SIG-M5 treated with dmso at 0.1 percent for 504 hours (cell line): ENCODE results near the gene METTL23.
"Not testable (repeated sequence)": the region's sequence is repeated elsewhere in the genome, so short reads cannot be mapped to it uniquely, and the experiment has no call there.

Source experiments
- DNase-seq: peaks from one replicate; lab custom pipeline; 2025; ENCODE audit not compliant: unreplicated experiment; lab: John Stamatoyannopoulos, UW

METTL23 gene

GRCh38 chr17:76695059-76695831, 31.4 kb upstream of the METTL23 start:
- no peak for DNase-seq

DNA sequence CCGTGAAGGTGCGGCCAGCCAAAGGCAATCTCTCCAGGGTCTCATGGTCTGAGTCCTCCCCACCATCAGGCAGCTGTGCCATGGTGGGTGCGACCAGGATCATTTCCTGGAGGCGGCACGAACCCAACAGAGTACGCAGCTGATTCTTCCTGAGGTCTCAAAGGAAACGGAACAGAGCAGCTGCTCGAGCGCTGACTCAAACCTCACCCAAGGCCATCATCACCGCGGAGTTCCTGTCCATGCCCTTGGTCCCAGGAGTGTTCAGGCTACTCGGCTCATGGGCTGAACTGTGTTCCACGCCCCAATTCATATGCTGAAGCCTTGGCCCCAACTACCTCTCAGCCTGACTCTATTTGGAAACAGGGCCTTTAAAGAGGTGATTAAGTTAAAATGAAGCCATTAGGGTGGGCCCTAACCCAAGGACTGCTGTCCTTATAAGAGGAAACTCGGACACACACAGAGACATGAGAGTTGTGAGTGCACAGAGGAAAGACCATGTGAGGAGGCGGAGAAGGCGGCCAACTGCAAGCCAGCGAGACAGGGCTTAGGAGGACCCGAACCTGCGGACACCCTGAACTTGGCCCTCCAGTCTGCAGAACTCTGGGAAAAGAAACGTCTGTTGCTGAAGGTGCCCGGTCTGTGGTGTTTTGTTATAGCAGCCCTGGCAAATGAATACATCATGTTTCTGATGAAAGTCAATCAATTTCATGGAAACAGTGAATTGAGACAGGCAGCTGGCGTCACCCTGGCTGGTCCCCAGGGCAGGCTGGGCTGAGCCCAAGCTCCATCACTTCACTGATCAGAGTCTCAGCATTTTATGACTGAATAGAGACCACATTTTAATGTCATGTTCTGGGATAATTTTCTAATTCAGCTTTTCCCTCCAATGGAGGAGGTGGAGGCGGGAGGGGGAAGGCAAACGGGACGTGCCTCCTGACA, 29.6 kb upstream of the METTL23 start:
- DNase-seq = no peak

GRCh38 chr17:76697702-76698465, 28.8 kb upstream of the METTL23 start:
- DNase-seq = no peak

GRCh38 chr17:76698466-76698977, 28.1 kb upstream of the METTL23 start:
- DNase-seq = not testable (repeated sequence)

- DNase-seq = no peak
Measured at GRCh38 chr17:76700270-76700616, 26.4 kb upstream of the METTL23 start.

DNA sequence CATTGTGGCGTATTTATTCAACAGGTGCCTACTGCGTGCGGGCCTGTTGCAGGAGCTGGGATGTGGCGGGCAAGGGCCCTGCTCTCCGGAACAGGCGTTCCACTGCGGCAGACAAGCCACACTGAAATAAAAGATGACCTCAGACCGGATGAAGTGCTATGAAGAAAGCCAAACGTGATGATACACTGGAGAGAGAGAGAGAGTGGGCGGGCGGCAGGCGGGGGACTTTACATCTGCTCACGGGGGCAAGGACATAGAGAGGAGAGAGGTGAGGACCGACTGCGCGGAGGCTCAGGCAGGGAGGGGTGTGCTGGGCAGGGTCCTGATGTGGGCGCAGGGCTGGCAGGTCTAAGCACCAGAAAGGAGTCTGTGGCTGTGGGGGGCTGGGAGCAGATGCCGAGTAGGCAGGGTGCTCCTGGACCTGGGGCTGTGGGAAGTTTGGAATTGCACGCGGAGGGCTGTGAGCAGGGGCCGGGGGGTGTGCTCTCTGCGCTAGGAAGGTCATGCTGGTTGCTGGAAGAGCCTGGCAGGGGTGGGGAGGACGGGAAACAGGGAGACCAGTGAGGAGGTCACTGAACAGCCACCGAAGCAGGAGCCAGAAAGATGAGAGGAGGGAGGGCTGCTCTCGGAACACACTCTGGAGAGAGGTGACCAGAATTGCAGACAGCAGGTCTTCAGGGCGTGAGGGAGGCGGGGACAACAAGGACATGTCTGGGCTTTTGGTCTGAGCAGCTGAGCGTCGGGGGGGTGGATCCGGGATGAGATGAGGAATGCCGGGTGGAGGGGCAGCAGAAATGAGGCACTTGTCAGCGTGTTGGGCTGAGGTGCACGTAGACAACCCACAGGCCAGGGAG, 25.8 kb upstream of the METTL23 start:
- no peak for DNase-seq

DNA sequence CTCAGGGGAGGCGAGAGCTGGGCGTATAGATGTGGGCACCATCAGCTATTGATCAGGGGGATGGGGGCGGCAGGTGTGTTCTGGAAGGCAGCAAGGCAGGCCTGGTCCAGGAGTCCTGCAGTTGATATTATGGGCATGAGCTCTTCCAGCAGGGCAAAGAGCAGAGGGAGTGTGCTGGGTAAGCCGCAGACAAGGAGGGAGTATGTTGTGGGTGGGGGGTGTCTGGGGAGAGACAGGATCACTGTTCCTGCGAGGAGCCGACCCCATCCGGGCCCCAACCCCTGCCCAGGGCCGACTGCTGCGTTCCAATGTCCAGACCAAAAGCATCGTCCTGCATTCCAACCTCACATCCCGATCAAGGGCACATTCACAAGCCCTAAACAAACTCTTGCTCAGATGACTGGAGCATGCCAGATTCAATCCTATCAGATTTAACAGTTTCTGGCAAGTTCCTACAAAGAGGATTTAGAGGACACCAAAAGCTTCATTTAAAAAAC, 25.1 kb upstream of the METTL23 start:
- DNase-seq = no peak

- DNase-seq = no peak
Measured at GRCh38 chr17:76702076-76702475, 24.6 kb upstream of the METTL23 start.

DNA sequence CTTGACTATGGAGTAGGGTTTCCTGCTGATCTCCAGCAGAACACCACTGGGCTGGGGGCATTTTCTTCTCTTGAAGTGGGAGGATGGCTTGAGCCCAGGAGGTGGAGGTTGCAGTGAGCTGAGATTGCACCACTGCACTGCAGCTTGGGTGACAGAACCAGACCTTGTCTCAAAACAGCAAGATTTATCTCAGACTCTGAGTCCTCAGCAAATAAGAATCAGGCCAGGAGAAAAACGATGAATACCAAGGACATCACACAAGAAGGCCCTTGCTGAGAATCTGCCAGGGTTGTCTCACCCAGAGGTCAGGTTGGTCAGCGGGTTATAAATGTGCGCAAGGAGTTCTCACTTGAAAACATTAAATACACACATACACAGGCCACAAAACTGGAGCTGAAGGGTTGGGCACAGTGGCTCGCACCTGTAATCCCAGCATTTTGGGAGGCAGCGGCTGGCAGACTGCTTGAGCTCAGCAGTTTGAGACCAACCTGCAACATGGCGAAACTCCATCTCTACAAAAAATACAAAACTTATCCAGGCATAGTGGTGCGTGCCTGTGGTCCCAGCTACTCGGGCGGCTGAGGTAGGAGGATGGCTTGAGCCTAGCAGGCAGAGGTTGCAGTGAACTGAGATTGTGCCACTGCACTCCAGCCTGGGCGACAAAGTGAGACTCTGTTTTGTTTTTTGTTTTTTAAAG, 23.6 kb upstream of the METTL23 start:
- DNase-seq = no peak

DNA sequence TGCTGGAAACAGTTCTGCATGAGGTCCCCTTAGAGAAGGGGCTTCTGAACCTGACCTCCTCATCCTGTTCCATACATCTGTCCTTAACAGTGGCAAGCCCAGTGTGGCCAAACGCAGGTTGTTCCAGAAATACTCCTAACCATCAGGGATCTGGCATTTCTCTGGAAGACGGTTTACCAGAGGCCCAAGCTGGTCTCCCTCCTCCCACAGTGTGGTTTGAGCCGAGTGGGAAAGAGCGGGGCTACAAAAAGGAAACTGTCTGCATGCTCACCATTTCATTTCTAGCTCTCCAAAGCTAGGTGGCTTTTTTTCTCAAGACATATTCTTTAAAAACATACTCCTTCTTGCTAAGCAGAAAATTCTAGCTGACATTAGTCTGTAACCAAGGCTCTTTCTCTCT, 21.8 kb upstream of the METTL23 start:
- no peak for DNase-seq

GRCh38 chr17:76706817-76707216, 19.8 kb upstream of the METTL23 start:
- DNase-seq = no peak

DNA sequence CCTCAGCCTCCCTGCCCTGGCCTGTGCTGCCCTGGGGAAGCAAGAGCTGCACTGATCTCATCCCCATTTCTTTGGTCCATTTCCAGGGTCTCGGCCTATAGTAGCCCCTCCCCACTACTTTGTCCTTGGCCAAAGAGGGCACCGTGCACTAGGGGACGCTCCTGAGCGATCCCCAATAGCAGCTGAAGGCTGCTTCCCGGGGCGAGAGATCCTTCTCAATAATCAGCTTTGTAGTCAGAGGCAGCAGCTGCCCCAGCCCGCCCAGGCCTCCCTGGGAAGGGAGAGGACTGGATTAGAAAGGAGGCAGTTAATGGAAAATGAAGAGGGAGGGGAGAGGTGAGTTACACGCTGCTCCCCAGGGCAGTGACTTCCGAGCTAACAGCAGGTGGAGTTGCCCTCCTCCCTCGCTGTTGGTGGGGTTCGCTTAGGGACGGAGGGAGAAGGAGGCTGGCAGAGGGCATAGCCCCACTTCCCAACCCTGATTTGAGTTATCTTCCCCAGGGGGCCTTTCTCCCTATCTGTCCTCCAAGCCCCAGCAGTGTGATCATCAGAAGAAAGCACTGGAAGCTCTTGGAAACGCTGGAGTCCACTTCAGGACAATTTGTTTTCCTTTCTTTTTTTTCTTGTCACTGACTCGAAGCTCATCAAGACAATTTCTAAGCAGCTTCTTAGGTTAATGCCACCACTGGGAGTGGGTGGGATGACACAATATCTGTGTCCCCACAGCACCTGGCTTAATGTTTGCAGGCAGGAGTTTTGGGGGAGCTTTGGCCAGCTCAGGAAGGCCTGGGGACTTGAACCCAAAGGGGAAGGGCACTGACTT, 18.4 kb upstream of the METTL23 start:
- DNase-seq = no peak

GRCh38 chr17:76709077-76709950, 17.3 kb upstream of the METTL23 start:
- no peak for DNase-seq

GRCh38 chr17:76709951-76710862, 16.4 kb upstream of the METTL23 start:
- not testable (repeated sequence) for DNase-seq

- DNase-seq = peak; percentile 23
Measured at GRCh38 chr17:76710863-76711611, 15.6 kb upstream of the METTL23 start, which contains the start of gene MXRA7. Gene MXRA7, minus strand, starts transcription at chr17:76710965. Its CDS starts 19 bp downstream, at chr17:76710946.

- not testable (repeated sequence) for DNase-seq
Measured at GRCh38 chr17:76712321-76712720, 14.3 kb upstream of the METTL23 start.
